Left lung (tissue), 10 donors: ENCODE results near the gene CDS1. TPM values are rescaled to one million over a fixed set of nuclear protein-coding genes. Genes with fewer than 3 reads are reported as not detected.
A peak's percentile ranks its signal among the peaks of the same experiment; 100 is the strongest.

Experiments
- ATAC-seq: fragments of 200-7000 bp; cut with Tn5 transposase; one replicate; pipeline ENCODE4 v1.9.1; 2020; ENCODE audit warnings: moderate library complexity
- DNase-seq, 4 donors: peaks; one replicate each; pipeline ENCODE4 v3.0.0-alpha.2; 2013 to 2020
- H3K27ac ChIP-seq, 2 donors: fragments of 200-600 bp; sonication (generic) in 1 of 2; one replicate each; pipeline versions ENCODE4 v1.5.0 to v1.8.0; 2020 to 2021
- H3K27me3 ChIP-seq, 2 donors: fragments of 200-600 bp; sonication (generic) in 1 of 2; one replicate each; pipeline versions ENCODE4 v1.5.0 to v1.8.0; 2020 to 2021
- H3K36me3 ChIP-seq, 2 donors: fragments of 200-600 bp; sonication (generic) in 1 of 2; one replicate each; pipeline versions ENCODE4 v1.5.0 to v1.8.0; 2020 to 2021
- H3K4me1 ChIP-seq, 2 donors: fragments of 200-600 bp; one replicate each; pipeline ENCODE4 v1.8.0; 2021
- H3K4me3 ChIP-seq, 2 donors: fragments of 200-600 bp; sonication (generic) in 1 of 2; one replicate each; pipeline versions ENCODE4 v1.5.0 to v1.8.0; 2020 to 2021; ENCODE audit warnings: mild to moderate bottlenecking in 1 of 2
- H3K9me3 ChIP-seq, 2 donors: fragments of 200-600 bp; sonication (generic) in 1 of 2; one replicate each; pipeline versions ENCODE4 v1.5.0 to v1.8.0; 2020 to 2021
- intact Hi-C, 2 donors: fragments of 100-400 bp; cut with DNase I; formaldehyde crosslinking; loops; one replicate each; pipeline versions ENCODE4 v1.11.2 to v1.14.2; 2022
- polyA plus RNA-seq, 6 donors: library from polyadenylated mRNA; unstranded; fragments of 120-200 nt; gene quantifications; one replicate each; pipeline ENCODE4 v1.2.1, GENCODE V29; 2013; ENCODE audit not compliant: insufficient read length in 6 of 6
- total RNA-seq, 2 donors: library from RNA; stranded (reverse); fragmentation: NEBNext Ultra II Directional; extraction: Animal tissue kit (Norgen Biotek cat#: 25700); gene quantifications; one replicate each; pipeline ENCODE4 v1.2.1, GENCODE V29; 2021
- TF ChIP-seq, protein P1 (sequence below), 2 donors: fragments of 200-600 bp; sonication (generic) in 1 of 2; IDR thresholded peaks; one replicate each; pipeline versions ENCODE4 v1.5.0 to v1.8.0; 2021; ENCODE audit warnings: antibody characterized with exemption in 2 of 2
- donor health status: DM: no; HTN: yes; CAD: no.
- donor health status: DM: no; HTN: no; CAD: no.

The CDS1 gene
- total and polyA plus RNA-seq, 8 donors = 10.3 to 25.7 (median 20.9) TPM

DNA sequence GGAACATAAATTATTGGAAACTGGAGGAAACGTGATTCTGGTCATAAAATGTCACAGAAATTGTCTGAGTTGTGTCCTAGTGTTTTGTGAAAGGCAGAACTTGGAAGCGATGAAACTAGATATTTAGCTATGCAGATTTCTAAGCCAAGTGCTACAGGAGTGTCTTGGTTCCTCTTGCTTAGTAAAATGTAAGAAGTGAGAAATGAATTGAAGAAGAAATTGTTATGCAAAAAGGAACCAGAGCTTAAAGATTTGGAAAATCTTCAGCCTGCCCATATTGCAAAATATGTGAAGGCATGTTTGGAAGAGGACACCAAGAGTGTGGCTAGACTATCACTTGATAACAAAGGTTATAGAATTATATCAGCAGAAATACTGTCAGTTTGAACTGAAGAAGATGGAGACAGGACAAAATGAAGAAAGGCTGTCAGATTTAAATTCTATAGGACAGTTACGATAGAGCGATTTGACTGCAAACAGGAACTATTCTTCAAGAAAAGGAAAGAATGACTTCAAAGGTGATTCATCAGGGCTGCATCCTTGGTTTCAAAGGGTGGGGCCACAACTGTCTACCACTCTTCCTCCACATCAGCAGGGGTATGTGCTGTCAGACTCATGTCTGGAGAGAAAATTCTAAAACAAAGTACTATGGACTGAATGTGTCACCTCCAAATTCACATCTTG is 9.4 kb upstream of the CDS1 start:
- DNase-seq (no peak), ATAC-seq (peak; percentile 46)
- Histone ChIP-seq H3K27me3 (peaks cover 0 to 9% of the 10 kb centered on the region in 2 donors), H3K4me3 (no peak overlapping the region), H3K27ac (peak overlapping the region in 1 of 2 donors; percentile 49), H3K4me1 (no peaks in the 10 kb centered on the region), H3K9me3 (no peaks in the 10 kb centered on the region), H3K36me3 (no peaks in the 10 kb centered on the region)
- TF ChIP-seq, protein P1, sequence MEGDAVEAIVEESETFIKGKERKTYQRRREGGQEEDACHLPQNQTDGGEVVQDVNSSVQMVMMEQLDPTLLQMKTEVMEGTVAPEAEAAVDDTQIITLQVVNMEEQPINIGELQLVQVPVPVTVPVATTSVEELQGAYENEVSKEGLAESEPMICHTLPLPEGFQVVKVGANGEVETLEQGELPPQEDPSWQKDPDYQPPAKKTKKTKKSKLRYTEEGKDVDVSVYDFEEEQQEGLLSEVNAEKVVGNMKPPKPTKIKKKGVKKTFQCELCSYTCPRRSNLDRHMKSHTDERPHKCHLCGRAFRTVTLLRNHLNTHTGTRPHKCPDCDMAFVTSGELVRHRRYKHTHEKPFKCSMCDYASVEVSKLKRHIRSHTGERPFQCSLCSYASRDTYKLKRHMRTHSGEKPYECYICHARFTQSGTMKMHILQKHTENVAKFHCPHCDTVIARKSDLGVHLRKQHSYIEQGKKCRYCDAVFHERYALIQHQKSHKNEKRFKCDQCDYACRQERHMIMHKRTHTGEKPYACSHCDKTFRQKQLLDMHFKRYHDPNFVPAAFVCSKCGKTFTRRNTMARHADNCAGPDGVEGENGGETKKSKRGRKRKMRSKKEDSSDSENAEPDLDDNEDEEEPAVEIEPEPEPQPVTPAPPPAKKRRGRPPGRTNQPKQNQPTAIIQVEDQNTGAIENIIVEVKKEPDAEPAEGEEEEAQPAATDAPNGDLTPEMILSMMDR (IDR thresholded peaks at IDR 0.05) = no peak
- intact Hi-C loops = no loop called here

DNA sequence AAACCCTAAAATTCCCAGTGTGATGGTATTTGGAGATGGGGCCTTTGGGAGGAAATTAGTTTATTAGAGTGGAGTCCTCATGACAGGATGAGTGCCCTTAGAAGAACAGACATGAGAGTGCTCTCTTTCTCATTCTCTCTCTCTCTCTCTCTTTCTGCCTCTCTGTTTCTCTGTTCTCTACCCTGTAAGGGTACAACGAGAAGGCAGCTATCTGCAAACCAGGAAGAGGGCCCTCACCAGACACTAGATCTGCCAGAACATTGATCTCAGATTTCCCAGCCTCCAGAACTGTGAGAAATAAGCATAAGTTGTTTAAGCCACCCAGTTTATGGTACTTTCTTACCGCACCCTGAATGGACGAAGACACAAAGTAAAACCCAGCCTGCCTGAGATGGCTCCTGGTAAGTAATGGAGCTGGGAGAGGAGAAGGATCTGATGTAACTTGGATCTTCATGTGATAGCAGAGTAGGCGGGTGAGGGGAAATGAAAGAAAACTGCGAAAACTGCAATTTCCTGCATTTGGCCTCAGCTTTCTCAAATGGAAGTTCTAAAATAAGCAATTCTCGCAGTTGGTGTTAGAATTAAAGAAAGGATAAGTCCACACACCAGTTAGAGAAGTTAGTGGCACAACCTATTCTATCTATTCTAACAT is 8.7 kb upstream of the CDS1 start:
- Histone ChIP-seq H3K27ac (peak overlapping the region in 1 of 2 donors; percentile 49), H3K27me3 (peaks cover 0 to 11% of the 10 kb centered on the region in 2 donors), H3K4me3 (no peak overlapping the region), H3K36me3 (no peaks in the 10 kb centered on the region), H3K9me3 (no peaks in the 10 kb centered on the region), H3K4me1 (no peaks in the 10 kb centered on the region)
- TF ChIP-seq, protein P1 (IDR thresholded peaks at IDR 0.05) = no peak
- intact Hi-C loops = no loop called here
- DNase-seq (no peak), ATAC-seq (peak; percentile 13)

DNA sequence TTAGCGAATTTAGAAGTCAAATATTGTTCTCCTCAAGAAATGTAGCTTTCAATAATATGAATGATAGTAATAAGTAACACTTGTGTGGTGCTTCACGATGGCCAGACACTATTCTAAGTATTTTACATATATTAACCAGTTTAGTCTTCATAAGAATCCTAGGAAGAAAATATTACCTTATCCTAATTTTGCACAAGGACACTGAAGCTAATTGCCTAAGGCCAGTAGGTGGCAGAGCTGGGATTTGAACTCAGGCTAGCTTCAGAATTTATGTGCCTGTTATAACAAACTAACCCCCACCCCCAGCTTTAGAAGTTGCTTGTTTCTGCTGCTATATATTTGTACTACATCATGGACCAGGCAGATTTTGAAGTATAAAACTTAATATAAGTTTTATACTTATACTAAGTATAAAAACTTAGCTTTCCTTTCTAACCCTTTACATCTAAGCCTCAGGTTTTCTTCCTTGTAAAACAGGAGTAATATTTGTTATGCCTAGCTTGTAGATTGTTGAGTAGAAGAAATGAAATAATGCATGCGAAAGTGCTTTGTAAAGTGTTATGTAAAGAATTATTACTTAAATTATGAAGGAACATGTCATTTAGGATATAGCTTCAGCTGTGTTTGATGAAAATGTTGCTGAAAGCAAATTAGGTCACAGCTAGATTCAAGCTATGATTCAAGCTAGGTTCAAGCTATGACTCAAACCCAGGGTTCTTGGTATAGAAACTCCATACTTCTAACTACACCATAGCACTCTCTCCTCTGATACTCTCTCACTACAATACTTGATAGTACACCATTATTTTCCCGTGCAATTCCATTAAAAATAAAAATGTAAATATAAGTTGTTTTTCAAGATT is 4.2 kb upstream of the CDS1 start:
- peak in 1 of 4 donors; percentile 15 for DNase-seq

DNA sequence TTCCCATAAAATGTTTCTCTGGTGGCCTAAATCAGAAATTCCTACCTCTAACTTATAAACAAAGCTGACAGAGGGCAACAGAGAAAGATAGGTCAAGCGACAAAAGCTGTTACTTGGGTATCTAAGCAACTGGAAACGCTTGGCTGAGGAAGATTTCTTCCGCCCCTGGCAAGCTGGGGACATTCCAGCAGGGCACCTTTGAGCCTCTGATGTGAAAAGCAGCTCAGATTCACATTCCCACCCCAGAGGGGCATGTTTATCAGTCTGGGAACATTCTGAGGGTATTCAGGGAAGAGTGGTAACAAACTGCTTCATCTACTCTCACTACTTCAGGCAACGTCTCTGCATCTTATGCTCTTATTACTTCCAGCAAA is 3.5 kb upstream of the CDS1 start:
- Histone ChIP-seq H3K4me1 (peaks cover 0 to 9% of the 10 kb centered on the region in 2 donors), H3K27me3 (peaks cover 4 to 52% of the 10 kb centered on the region in 2 donors), H3K9me3 (no peaks in the 10 kb centered on the region), H3K27ac (no peak overlapping the region), H3K4me3 (no peak overlapping the region), H3K36me3 (no peaks in the 10 kb centered on the region)
- TF ChIP-seq, protein P1 (IDR thresholded peaks at IDR 0.05) = no peak
- ATAC-seq (no peak), DNase-seq (no peak)
- intact Hi-C loops = no loop called here

More for the DNA sequence above, 4.2 kb upstream of the CDS1 start:
- TF ChIP-seq, protein P1 (IDR thresholded peaks at IDR 0.05) = peak; percentile 26 to 48
- Histone ChIP-seq H3K36me3 (no peaks in the 10 kb centered on the region), H3K27me3 (peaks cover 0 to 51% of the 10 kb centered on the region in 2 donors), H3K4me3 (no peak overlapping the region), H3K4me1 (peaks cover 0 to 9% of the 10 kb centered on the region in 2 donors), H3K9me3 (no peaks in the 10 kb centered on the region), H3K27ac (no peak overlapping the region)
- ATAC-seq = no peak
- intact Hi-C loops = no loop called here
